Hindlimb muscle (tissue), 1 donor: Measurements from ENCODE around the gene MDP1. TPM values are rescaled to one million over a fixed set of nuclear protein-coding genes. Genes with fewer than 3 reads are reported as not detected.

Experiments
- DNase-seq: peaks from one replicate; pipeline ENCODE4 v3.0.0-alpha.2; 2013
- polyA plus RNA-seq: library from polyadenylated mRNA; unstranded; fragments of 120-200 nt; gene quantifications from one replicate; pipeline ENCODE4 v1.2.1, GENCODE V29; 2013; ENCODE audit not compliant: insufficient read length

The MDP1 gene
- polyA plus RNA-seq, 1 donor, result 9.3 TPM

GRCh38 chr14:24197056-24197450 lies 18.8 kb downstream of the MDP1 start:
- no peak for DNase-seq

GRCh38 chr14:24196071-24197055 lies 19.5 kb downstream of the MDP1 start:
- no peak for DNase-seq

- peak; percentile 93 for DNase-seq
Observed at GRCh38 chr14:24195186-24196070, 20.4 kb downstream of the MDP1 start, which contains the start of gene TM9SF1. Gene TM9SF1 (minus strand): TSS chr14:24195441. CDS start chr14:24195019, 422 bp downstream.

GRCh38 chr14:24194873-24195185 lies 21.0 kb downstream of the MDP1 start:
- DNase-seq, result no peak

GRCh38 chr14:24194186-24194872 lies 21.5 kb downstream of the MDP1 start:
- no peak for DNase-seq

GRCh38 chr14:24192933-24193332 lies 22.9 kb downstream of the MDP1 start:
- DNase-seq, result no peak

GRCh38 chr14:24190416-24190815 lies 25.4 kb downstream of the MDP1 start:
- DNase-seq, result no peak

- DNase-seq, result no peak
Observed at GRCh38 chr14:24189460-24189859, 26.4 kb downstream of the MDP1 start.

GRCh38 chr14:24189059-24189375 lies 26.8 kb downstream of the MDP1 start:
- no peak for DNase-seq

- peak; percentile 96 for DNase-seq
Observed at GRCh38 chr14:24188251-24189058, 27.4 kb downstream of the MDP1 start, which contains the start of gene IPO4. Gene IPO4 (minus strand): TSS chr14:24188816. CDS start chr14:24188787, 29 bp downstream.

GRCh38 chr14:24187539-24187915 lies 28.3 kb downstream of the MDP1 start:
- DNase-seq, result no peak

- DNase-seq, result no peak
Observed at GRCh38 chr14:24186831-24187538, 28.9 kb downstream of the MDP1 start.

- DNase-seq, result no peak
Observed at GRCh38 chr14:24185741-24186140, 30.1 kb downstream of the MDP1 start.

- DNase-seq, result no peak
Observed at GRCh38 chr14:24185026-24185425, 30.8 kb downstream of the MDP1 start.

- DNase-seq, result no peak
Observed at GRCh38 chr14:24184104-24184970, 31.5 kb downstream of the MDP1 start.

- no peak for DNase-seq
Observed at GRCh38 chr14:24183014-24183481, 32.8 kb downstream of the MDP1 start.

- DNase-seq, result no peak
Observed at GRCh38 chr14:24182110-24182882, 33.6 kb downstream of the MDP1 start.

- no peak for DNase-seq
Observed at GRCh38 chr14:24181371-24182077, 34.3 kb downstream of the MDP1 start.
